RWPE2 (cell line): Measurements from ENCODE around the gene MEOX1.

ENCODE experiments used
- ATAC-seq: fragments of 200-7000 bp; cut with Tn5 transposase; 3 replicates; pipeline ENCODE4 v1.9.1; 2021; ENCODE audit warnings: low read depth
- DNase-seq: peaks from one replicate; pipeline ENCODE4 v3.0.0-alpha.2; 2020; ENCODE audit warnings: low spot score
- H3K27ac ChIP-seq: fragments of 450-650 bp; 2 replicates; pipeline ENCODE4 v1.5.1; 2017; ENCODE audit warnings: mild to moderate bottlenecking; ENCODE audit not compliant: poor library complexity, severe bottlenecking
- H3K27me3 ChIP-seq: fragments of 250-450 bp; sonication (Bioruptor Pico); 2 replicates; pipeline ENCODE4 v1.5.1; 2021; ENCODE audit warnings: mild to moderate bottlenecking, moderate library complexity; ENCODE audit not compliant: insufficient read depth, poor library complexity, severe bottlenecking
- H3K36me3 ChIP-seq: fragments of 250-450 bp; sonication (Bioruptor Pico); 2 replicates; pipeline ENCODE4 v1.5.1; 2020; ENCODE audit warnings: low read depth, mild to moderate bottlenecking, moderate library complexity
- H3K4me1 ChIP-seq: fragments of 250-450 bp; sonication (Bioruptor Pico); 2 replicates; pipeline ENCODE4 v1.5.1; 2021; ENCODE audit warnings: mild to moderate bottlenecking, moderate library complexity; ENCODE audit not compliant: insufficient read depth, poor library complexity, severe bottlenecking
- H3K4me3 ChIP-seq: fragments of 250-450 bp; sonication (Bioruptor Pico); 2 replicates; pipeline ENCODE4 v1.5.1; 2021; ENCODE audit warnings: mild to moderate bottlenecking, moderate library complexity; ENCODE audit not compliant: severe bottlenecking
- H3K9me3 ChIP-seq: fragments of 250-450 bp; sonication (Bioruptor Pico); 2 replicates; pipeline ENCODE4 v1.5.1; 2021; ENCODE audit warnings: mild to moderate bottlenecking, moderate library complexity; ENCODE audit not compliant: severe bottlenecking
- TF ChIP-seq, protein P1 (sequence below): fragments of 450-650 bp; IDR thresholded peaks from one replicate; pipeline ENCODE4 v1.5.1; 2017; ENCODE audit warnings: mild to moderate bottlenecking, moderate library complexity; ENCODE audit not compliant: poor library complexity, severe bottlenecking

Gene MEOX1

DNA sequence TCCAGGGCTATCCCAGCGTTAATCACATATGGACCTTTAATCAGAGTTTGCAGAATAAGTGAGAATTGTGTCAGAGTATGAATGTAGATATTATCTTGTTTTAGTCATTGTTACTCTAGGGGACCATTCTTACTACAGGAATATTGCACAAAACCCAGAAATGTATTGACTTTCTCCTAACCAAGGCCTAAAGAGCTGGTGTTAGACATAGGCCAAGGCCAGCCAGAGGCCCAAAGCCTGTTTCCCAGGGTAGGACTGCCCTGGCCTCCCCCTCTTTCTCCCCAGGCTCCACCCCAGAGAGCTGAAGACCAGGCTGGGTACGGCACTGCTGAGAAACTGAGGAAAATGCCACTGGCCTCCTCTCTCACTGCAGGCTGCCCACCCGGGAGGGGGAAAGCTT, 41.9 kb upstream of the MEOX1 start:
- no peak for DNase-seq
- Histone ChIP-seq H3K4me3 (no peak overlapping the region), H3K9me3 (no peaks in the 10 kb centered on the region), H3K27ac (no peak overlapping the region), H3K27me3 (no peaks in the 10 kb centered on the region), H3K36me3 (no peaks in the 10 kb centered on the region), H3K4me1 (no peaks in the 10 kb centered on the region)
- TF ChIP-seq, protein P1, sequence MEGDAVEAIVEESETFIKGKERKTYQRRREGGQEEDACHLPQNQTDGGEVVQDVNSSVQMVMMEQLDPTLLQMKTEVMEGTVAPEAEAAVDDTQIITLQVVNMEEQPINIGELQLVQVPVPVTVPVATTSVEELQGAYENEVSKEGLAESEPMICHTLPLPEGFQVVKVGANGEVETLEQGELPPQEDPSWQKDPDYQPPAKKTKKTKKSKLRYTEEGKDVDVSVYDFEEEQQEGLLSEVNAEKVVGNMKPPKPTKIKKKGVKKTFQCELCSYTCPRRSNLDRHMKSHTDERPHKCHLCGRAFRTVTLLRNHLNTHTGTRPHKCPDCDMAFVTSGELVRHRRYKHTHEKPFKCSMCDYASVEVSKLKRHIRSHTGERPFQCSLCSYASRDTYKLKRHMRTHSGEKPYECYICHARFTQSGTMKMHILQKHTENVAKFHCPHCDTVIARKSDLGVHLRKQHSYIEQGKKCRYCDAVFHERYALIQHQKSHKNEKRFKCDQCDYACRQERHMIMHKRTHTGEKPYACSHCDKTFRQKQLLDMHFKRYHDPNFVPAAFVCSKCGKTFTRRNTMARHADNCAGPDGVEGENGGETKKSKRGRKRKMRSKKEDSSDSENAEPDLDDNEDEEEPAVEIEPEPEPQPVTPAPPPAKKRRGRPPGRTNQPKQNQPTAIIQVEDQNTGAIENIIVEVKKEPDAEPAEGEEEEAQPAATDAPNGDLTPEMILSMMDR = no peak
- no peak for ATAC-seq

DNA sequence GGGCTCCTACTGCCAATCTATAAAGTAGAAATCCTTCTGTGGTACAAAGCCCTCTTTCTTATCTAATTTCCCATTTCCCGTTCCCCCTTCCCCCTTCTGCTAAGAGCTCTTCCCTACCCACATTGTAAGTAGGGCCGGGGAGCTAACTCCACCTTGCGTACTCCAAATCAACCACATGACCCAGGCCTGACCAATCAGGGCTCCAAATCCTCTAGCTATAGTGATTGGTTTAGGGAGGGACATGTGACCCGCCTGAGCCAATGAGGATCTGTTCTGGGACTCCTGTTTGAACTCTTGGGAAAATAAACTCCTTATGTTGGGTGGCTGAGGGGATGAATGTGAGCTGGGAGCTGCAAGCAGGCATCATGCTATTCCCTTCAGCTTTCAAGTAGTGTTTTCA, 40.9 kb upstream of the MEOX1 start:
- no peak overlapping the region for H3K4me3 ChIP-seq
- no peaks in the 10 kb centered on the region for H3K27me3 ChIP-seq
- no peak for DNase-seq
- H3K9me3 ChIP-seq = no peaks in the 10 kb centered on the region
- no peaks in the 10 kb centered on the region for H3K4me1 ChIP-seq
- no peak overlapping the region for H3K27ac ChIP-seq
- no peak for ATAC-seq
- TF ChIP-seq, protein P1 = no peak
- H3K36me3 ChIP-seq = no peaks in the 10 kb centered on the region

DNA sequence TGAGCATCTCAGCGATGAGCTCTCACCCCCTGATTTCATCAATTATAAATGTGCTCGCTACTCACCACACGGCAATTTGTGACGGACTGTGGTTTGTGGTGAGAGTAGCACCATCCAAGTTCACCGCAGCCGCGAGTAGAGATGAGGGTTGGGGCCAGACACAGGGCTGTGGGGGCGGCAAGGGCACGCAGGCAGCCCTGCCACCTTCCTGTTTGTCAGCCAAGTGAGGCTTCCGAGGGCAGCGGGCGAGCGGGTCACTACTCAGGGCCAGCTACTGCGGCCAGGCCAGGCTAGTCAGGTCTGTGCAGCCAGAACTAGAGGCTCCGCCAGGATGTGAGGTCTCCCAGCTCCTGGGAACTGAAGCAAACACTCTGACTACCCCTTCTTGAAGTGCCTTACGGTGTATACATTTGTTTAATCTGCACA, 39.6 kb upstream of the MEOX1 start:
- DNase-seq (no peak), ATAC-seq (no peak)
- no peaks in the 10 kb centered on the region for H3K36me3 ChIP-seq
- H3K9me3 ChIP-seq = no peaks in the 10 kb centered on the region
- no peaks in the 10 kb centered on the region for H3K27me3 ChIP-seq
- H3K4me1 ChIP-seq = no peaks in the 10 kb centered on the region
- TF ChIP-seq, protein P1 = no peak
- H3K27ac ChIP-seq = peak overlapping the region; percentile 35
- H3K4me3 ChIP-seq = no peak overlapping the region

DNA sequence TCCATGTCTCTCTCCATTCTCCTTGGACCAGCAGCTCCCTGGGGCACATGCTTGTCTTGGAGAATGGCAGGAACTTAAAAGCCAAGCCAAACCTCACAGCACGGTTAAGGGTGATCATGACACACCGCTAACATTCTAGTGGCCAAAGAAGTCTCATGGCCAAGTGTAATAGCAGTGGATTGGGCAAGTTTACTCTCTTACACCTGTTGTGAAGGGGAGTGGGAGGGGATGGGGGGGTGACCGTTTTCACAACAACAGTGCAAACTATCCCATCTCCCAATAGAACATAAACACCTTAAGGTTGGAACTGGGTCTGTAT, 37.7 kb upstream of the MEOX1 start:
- Histone ChIP-seq H3K9me3 (no peaks in the 10 kb centered on the region), H3K27me3 (no peaks in the 10 kb centered on the region), H3K27ac (no peak overlapping the region), H3K36me3 (no peaks in the 10 kb centered on the region), H3K4me1 (no peaks in the 10 kb centered on the region), H3K4me3 (no peak overlapping the region)
- no peak for DNase-seq
- ATAC-seq = no peak
- TF ChIP-seq, protein P1 = no peak

DNA sequence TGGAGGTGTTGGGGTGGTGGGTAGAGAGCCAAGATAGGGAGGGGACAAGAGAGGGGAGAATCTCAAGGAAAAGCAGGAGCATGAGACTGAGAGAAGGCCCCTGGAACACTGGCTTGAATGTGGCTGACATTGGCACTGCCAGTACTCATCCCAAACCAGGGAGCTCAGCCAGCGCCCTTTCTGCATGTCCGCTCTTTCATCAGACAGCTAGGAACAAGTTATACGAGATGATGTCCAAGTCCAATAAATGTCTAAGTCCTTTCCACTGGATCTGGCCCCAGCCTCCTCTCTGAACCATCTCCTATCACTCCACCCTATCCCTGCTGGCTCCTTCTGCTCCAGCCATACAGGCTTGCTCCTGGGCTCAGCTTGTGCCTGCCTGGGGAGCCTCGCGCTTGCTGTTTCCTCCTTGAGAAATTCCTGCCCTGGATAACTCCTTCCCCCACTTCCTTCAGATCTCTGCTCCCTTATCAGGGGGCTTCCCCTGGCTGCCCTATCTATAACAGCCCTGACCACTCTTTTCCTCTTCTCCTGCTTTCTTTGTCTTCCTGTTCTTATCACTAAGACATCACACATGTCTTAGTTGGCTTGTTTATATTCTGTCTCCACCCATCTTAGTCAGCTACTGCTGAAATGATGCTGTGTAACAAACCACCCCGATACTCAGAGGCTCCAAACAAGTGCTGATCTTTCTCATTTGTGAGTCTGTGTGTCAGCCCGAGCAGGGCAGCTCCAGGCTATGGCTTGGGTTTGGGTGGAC, 37.1 kb upstream of the MEOX1 start:
- H3K36me3 ChIP-seq = no peaks in the 10 kb centered on the region
- H3K4me1 ChIP-seq = no peaks in the 10 kb centered on the region
- H3K27me3 ChIP-seq = no peaks in the 10 kb centered on the region
- TF ChIP-seq, protein P1 = no peak
- no peaks in the 10 kb centered on the region for H3K9me3 ChIP-seq
- ATAC-seq (no peak), DNase-seq (no peak)
- H3K27ac ChIP-seq = no peak overlapping the region
- H3K4me3 ChIP-seq = no peak overlapping the region
